HCT116 (cell line): Measurements from ENCODE around the gene KLHDC4. TPM values are rescaled to one million over a fixed set of nuclear protein-coding genes. Genes with fewer than 3 reads are reported as not detected.

ENCODE experiments used
- ATAC-seq: fragments of 200-7000 bp; cut with Tn5 transposase; 2 replicates; pipeline ENCODE4 v1.9.1; 2020; ENCODE audit warnings: mild to moderate bottlenecking, moderate library complexity
- BruUV-seq: library from RNA; stranded (reverse); fragments of 400-500 nt; replicated peaks from 2 replicates; lab custom pipeline; 2021; lab: Mats Ljungman, UMichigan
- CTCF ChIA-PET: fragments of 300-600 bp; sonication (Branson Sonifier 250); formaldehyde crosslinking; loops from one replicate; lab custom pipeline; 2021; ENCODE audit warnings: antibody characterized with exemption; lab: Charles Lee
- POLR2A ChIA-PET: fragments of 300-600, 350-600 bp; sonication (Branson Sonifier 250); formaldehyde crosslinking; loops from one replicate; lab custom pipeline; 2021; ENCODE audit warnings: antibody characterized with exemption; lab: Charles Lee
- RAD21 ChIA-PET, 2 experiments: fragments of 300-600 bp; sonication (Branson Sonifier 250); formaldehyde crosslinking; loops; one replicate each; lab custom pipeline; 2023; ENCODE audit warnings: low total read pairs in 2 of 2; ENCODE audit not compliant: uncharacterized antibody in 2 of 2, unreplicated experiment in 2 of 2, low non-redundant PET in 1 of 2; lab: Charles Lee
- DNase-seq: peaks from one replicate; pipeline ENCODE4 v3.0.0-alpha.2; 2010; ENCODE audit warnings: low read depth, low spot score
- H2AFZ ChIP-seq: fragments of 200-600 bp; shearing (Covaris generic), sonication (generic); 2 replicates; pipeline ENCODE4 v1.6.1; 2017; ENCODE audit warnings: low read depth, mixed run types, mixed read lengths, antibody characterized with exemption, low read length; ENCODE audit not compliant: poor library complexity, severe bottlenecking
- H3K27ac ChIP-seq: 2 replicates; pipeline ENCODE4 v1.5.1; 2012; ENCODE audit warnings: low read depth, low read length
- H3K27me3 ChIP-seq: fragments of 200-600 bp; sonication (generic); 2 replicates; pipeline ENCODE4 v1.6.1; 2016; ENCODE audit warnings: mixed run types, low read length, mixed read lengths; ENCODE audit not compliant: insufficient read depth
- H3K36me3 ChIP-seq, 2 experiments: fragments of 200-500 bp in 1 of 2; fragments of 200-600 bp in 1 of 2; sonication (Bioruptor generic) in 1 of 2; sonication (generic) in 1 of 2; 2 replicates each; pipeline versions ENCODE4 v1.5.1 to v1.6.1; 2014 to 2016; ENCODE audit warnings: low read length in 2 of 2, inconsistent platforms in 1 of 2, mixed read lengths in 1 of 2, mixed run types in 1 of 2; ENCODE audit not compliant: insufficient read depth in 2 of 2, control insufficient read depth in 1 of 2
- H3K4me1 ChIP-seq, 2 experiments: fragments of 200-600 bp in 1 of 2; sonication (generic) in 1 of 2; 2 replicates each; pipeline versions ENCODE4 v1.5.1 to v1.6.1; 2012 to 2017; ENCODE audit warnings: low read length in 2 of 2, inconsistent platforms in 1 of 2, mild to moderate bottlenecking in 1 of 2, mixed read lengths in 1 of 2, mixed run types in 1 of 2, moderate library complexity in 1 of 2; ENCODE audit not compliant: insufficient read depth in 2 of 2, control insufficient read depth in 1 of 2
- H3K4me2 ChIP-seq: fragments of 200-600 bp; sonication (generic); 2 replicates; pipeline ENCODE4 v1.6.1; 2017; ENCODE audit warnings: mixed run types, low read length, mixed read lengths
- H3K4me3 ChIP-seq, 2 experiments: fragments of 200-600 bp in 1 of 2; sonication (generic) in 1 of 2; replicated peaks in 1 of 2; 2 replicates each; pipeline ENCODE4 v1.5.1; 2011 to 2016; ENCODE audit warnings: low read length in 2 of 2, control low read depth in 1 of 2, low read depth in 1 of 2, mild to moderate bottlenecking in 1 of 2, mixed read lengths in 1 of 2, mixed run types in 1 of 2
- H3K79me2 ChIP-seq: fragments of 200-600 bp; sonication (generic); 2 replicates; pipeline ENCODE4 v1.6.1; 2017; ENCODE audit warnings: mild to moderate bottlenecking, mixed run types, low read length, moderate library complexity, mixed read lengths; ENCODE audit not compliant: insufficient read depth
- H3K9ac ChIP-seq: fragments of 200-600 bp; sonication (generic); 2 replicates; pipeline ENCODE4 v1.6.1; 2016; ENCODE audit warnings: low read length, mixed read lengths
- H3K9me2 ChIP-seq: fragments of 200-600 bp; sonication (generic), shearing (Covaris generic); 2 replicates; pipeline ENCODE4 v1.6.1; 2017; ENCODE audit warnings: mixed run types, mild to moderate bottlenecking, moderate library complexity; ENCODE audit not compliant: insufficient read depth
- H3K9me3 ChIP-seq, 2 experiments: fragments of 200-500 bp in 1 of 2; fragments of 200-600 bp in 1 of 2; sonication (Bioruptor generic) in 1 of 2; sonication (generic) in 1 of 2; 2 replicates each; pipeline ENCODE4 v1.6.1; 2014 to 2017; ENCODE audit warnings: low read length in 2 of 2, mixed read lengths in 2 of 2, inconsistent platforms in 1 of 2, low read depth in 1 of 2, mild to moderate bottlenecking in 1 of 2, mixed run types in 1 of 2, moderate library complexity in 1 of 2; ENCODE audit not compliant: control insufficient read depth in 1 of 2, insufficient read depth in 1 of 2
- H4K20me1 ChIP-seq: fragments of 200-600 bp; sonication (generic), shearing (Covaris generic); 2 replicates; pipeline ENCODE4 v1.6.1; 2017; ENCODE audit warnings: mixed run types, mild to moderate bottlenecking, moderate library complexity; ENCODE audit not compliant: insufficient read depth
- EGR1 ChIP-seq: IDR thresholded peaks from 2 replicates; pipeline ENCODE4 v1.6.1; 2012; ENCODE audit warnings: low read depth
- EZH2phosphoT487 ChIP-seq: fragments of 200-600 bp; IDR thresholded peaks from 2 replicates; pipeline ENCODE4 v1.6.1; 2018; ENCODE audit warnings: antibody characterized with exemption, borderline replicate concordance
- FOSL1 ChIP-seq: IDR thresholded peaks from 2 replicates; pipeline ENCODE4 v1.6.1; 2012; ENCODE audit warnings: low read depth
- JUND ChIP-seq: IDR thresholded peaks from 2 replicates; pipeline ENCODE4 v1.6.1; 2012
- POLR2A ChIP-seq: IDR thresholded peaks from 2 replicates; pipeline ENCODE4 v1.7.0; 2011; ENCODE audit warnings: borderline replicate concordance; ENCODE audit not compliant: insufficient read depth, insufficient read length; ENCODE audit errors: extremely low read depth
- SP1 ChIP-seq: IDR thresholded peaks from 2 replicates; pipeline ENCODE4 v1.6.1; 2012; ENCODE audit warnings: low read depth
- YY1 ChIP-seq: IDR thresholded peaks from 2 replicates; pipeline ENCODE4 v1.6.1; 2011; ENCODE audit warnings: low read length, low read depth, moderate library complexity, mild to moderate bottlenecking; ENCODE audit not compliant: insufficient replicate concordance; ENCODE audit errors: extremely low read depth
- ZNF274 ChIP-seq: fragments of 200-500 bp; sonication (Bioruptor generic); IDR thresholded peaks from 2 replicates; pipeline ENCODE4 v1.6.1; 2014; ENCODE audit warnings: mild to moderate bottlenecking, low read depth, low read length, inconsistent platforms
- intact Hi-C: fragments of 100-400 bp; cut with micrococcal nuclease; formaldehyde crosslinking; loops from 2 replicates; pipeline ENCODE4 v1.10.0; 2022
- total RNA-seq: library from RNA; stranded (reverse); gene quantifications from one replicate; pipeline ENCODE4 v1.2.1, GENCODE V29; 2021; ENCODE audit not compliant: unreplicated experiment
- TF ChIP-seq, protein P1 (sequence below): IDR thresholded peaks from 2 replicates; pipeline ENCODE4 v1.6.1; 2011; ENCODE audit warnings: mild to moderate bottlenecking, low read length, moderate library complexity; ENCODE audit not compliant: insufficient replicate concordance; ENCODE audit errors: extremely low read depth

KLHDC4 gene
- total RNA-seq, 1 experiment from 2014 or later: 107 TPM

DNA sequence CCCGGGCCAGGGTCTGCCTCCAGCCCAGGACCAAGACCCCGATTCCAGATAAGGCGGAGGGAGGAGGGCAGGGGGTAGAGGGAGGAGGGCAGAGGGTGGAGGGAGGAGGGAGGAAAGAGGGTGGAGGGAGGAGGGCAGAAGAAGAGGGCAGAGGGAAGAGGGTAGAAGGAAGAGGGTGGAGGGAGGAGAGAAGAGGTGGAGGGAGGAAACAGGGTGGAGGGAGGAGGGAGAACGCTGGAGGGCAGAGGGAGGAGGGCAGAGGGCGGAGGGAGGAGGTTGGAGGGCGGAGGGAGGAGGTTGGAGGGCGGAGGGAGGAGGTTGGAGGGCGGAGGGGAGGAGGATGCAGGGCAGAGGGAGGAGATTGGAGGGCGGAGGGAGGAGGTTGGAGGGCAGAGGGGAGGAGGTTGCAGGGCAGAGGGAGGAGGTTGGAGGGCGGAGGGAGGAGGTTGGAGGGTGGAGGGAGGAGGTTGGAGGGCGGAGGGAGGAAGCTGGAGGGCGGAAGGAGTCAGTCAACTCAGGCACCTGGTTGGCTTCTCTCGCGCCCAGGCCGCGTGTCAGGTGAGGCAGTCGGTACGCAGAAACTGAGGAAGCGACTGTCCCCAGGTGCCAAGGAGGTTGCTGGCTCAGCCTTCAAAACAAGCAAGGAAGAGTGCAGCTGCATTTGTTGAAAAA is 65.2 kb downstream of the KLHDC4 start:
- no peaks in the 10 kb centered on the region for H3K9me2 ChIP-seq
- ATAC-seq (no peak), DNase-seq (no peak)
- peaks cover 5 to 19% of the 10 kb centered on the region in 2 experiments; a peak in 3 of 4 replicates for H3K36me3 ChIP-seq
- H3K4me3 ChIP-seq: no peak overlapping the region
- H3K9me3 ChIP-seq: no peaks in the 10 kb centered on the region
- no peak overlapping the region for H3K27ac ChIP-seq
- ChIA-PET RAD21 (no interaction called here), CTCF (no interaction called here), POLR2A (no interaction called here)
- H3K27me3 ChIP-seq: no peaks in the 10 kb centered on the region
- intact Hi-C loops: no loop called here
- no peak for TF ChIP-seq YY1
- TF ChIP-seq EGR1: no peak
- TF ChIP-seq EZH2phosphoT487: no peak
- no peak for TF ChIP-seq SP1
- no peak for TF ChIP-seq JUND
- TF ChIP-seq, protein P1, sequence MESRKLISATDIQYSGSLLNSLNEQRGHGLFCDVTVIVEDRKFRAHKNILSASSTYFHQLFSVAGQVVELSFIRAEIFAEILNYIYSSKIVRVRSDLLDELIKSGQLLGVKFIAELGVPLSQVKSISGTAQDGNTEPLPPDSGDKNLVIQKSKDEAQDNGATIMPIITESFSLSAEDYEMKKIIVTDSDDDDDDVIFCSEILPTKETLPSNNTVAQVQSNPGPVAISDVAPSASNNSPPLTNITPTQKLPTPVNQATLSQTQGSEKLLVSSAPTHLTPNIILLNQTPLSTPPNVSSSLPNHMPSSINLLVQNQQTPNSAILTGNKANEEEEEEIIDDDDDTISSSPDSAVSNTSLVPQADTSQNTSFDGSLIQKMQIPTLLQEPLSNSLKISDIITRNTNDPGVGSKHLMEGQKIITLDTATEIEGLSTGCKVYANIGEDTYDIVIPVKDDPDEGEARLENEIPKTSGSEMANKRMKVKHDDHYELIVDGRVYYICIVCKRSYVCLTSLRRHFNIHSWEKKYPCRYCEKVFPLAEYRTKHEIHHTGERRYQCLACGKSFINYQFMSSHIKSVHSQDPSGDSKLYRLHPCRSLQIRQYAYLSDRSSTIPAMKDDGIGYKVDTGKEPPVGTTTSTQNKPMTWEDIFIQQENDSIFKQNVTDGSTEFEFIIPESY: no peak
- TF ChIP-seq ZNF274: no peak
- no peak for TF ChIP-seq FOSL1
- no peak for TF ChIP-seq POLR2A
- no peaks in the 10 kb centered on the region for H3K4me1 ChIP-seq
- BruUV-seq: no TSS peak
- H2AFZ ChIP-seq: no peak overlapping the region
- H3K79me2 ChIP-seq: peaks cover 9% of the 10 kb centered on the region; the same call in 1 of the 2 replicates
- no peak overlapping the region for H3K9ac ChIP-seq
- H4K20me1 ChIP-seq: no peaks in the 10 kb centered on the region
- H3K4me2 ChIP-seq: no peak overlapping the region
